Measurements from ENCODE around the gene ZNF784.

DNA sequence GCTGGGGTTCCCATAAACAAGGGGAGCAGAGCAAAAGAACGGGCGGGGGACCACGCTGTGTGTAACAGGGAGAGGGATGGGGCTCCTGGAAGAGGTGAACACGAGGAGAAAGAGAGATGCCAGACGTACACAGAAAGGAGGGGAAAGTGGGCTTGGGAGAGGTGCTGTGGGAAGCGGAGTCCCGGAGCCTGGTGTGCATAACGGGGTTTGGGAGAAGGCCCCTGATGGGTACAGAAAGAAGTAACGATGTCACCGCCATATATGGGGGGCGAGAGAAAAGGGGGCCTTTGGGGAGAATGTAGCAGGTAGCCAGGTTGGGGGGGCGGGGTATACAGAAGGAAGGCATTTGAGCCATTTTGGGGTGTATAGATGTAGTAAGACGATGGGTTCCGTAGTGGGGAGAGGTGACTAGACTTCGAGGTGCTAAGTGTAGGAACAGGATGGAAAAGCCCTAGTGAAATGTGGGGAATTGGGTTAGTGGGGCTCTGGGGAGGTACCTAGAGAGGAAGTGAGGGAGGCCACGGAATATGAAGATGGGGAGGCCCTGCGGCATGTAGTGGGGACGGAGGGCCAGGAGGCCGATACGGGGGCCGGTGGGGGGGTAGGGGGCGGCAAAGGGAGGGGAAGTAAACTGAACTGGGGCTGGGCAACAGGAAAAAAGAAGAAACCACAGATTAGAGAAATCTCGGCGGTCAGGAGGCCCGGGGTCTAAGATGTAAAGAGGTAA is 17.2 kb upstream of the ZNF784 start:
- no peak for TF ChIP-seq POLR2A (IDR thresholded peaks at IDR 0.05; ENCODE audit: low read depth, low read length)
- TF ChIP-seq SPI1 (IDR thresholded peaks at IDR 0.05; ENCODE audit: low read depth, low read length), result peak; percentile 51
- TF ChIP-seq POLR2AphosphoS5 (IDR thresholded peaks at IDR 0.05; ENCODE audit: low read depth, low read length), result no peak
- no peak for TF ChIP-seq TAF1 (IDR thresholded peaks at IDR 0.05; ENCODE audit: low read depth, low read length)
